CD4-positive, alpha-beta T cell treated with Interleukin-21 for 1 hour (primary cell): Measurements from ENCODE around the gene ERC1.

Experiments used
- DNase-seq: peaks from one replicate; pipeline ENCODE4 v3.0.0-alpha.2; 2020

ERC1 gene

GRCh38 chr12:1525858-1526257, 534.8 kb downstream of the ERC1 start:
- DNase-seq = no peak

GRCh38 chr12:1527789-1528188, 536.8 kb downstream of the ERC1 start:
- DNase-seq = no peak

GRCh38 chr12:1528791-1529190, 537.8 kb downstream of the ERC1 start:
- DNase-seq = no peak

GRCh38 chr12:1529228-1529861, 538.3 kb downstream of the ERC1 start:
- no peak for DNase-seq

- no peak for DNase-seq
These were observed 539.0 kb downstream of the ERC1 start for GRCh38 chr12:1529862-1530591.

- no peak for DNase-seq
These were observed 539.6 kb downstream of the ERC1 start for GRCh38 chr12:1530592-1531152.

GRCh38 chr12:1531153-1531653, 540.2 kb downstream of the ERC1 start:
- DNase-seq = no peak

GRCh38 chr12:1531654-1532374, 540.8 kb downstream of the ERC1 start:
- DNase-seq = no peak

GRCh38 chr12:1532375-1533165, 541.5 kb downstream of the ERC1 start:
- DNase-seq = no peak

- DNase-seq = peak; percentile 37
These were observed 542.2 kb downstream of the ERC1 start for GRCh38 chr12:1533205-1533601.

GRCh38 chr12:1533602-1534304, 542.7 kb downstream of the ERC1 start:
- DNase-seq = peak; percentile 42

- DNase-seq = no peak
These were observed 543.7 kb downstream of the ERC1 start for GRCh38 chr12:1534748-1535147.

- no peak for DNase-seq
These were observed 545.8 kb downstream of the ERC1 start for GRCh38 chr12:1536817-1537216.

- DNase-seq = no peak
These were observed 548.1 kb downstream of the ERC1 start for GRCh38 chr12:1539135-1539534.

GRCh38 chr12:1540690-1541089, 549.7 kb downstream of the ERC1 start:
- no peak for DNase-seq

- DNase-seq = no peak
These were observed 551.6 kb downstream of the ERC1 start for GRCh38 chr12:1542599-1542998.

GRCh38 chr12:1544996-1545700, 554.1 kb downstream of the ERC1 start:
- DNase-seq = no peak
